IPS DF 6.9 (cell line): Measurements from ENCODE around the gene NMNAT2.

Experiments
- DNase-seq: peaks from one replicate; pipeline ENCODE4 v3.0.0-alpha.2; 2013; ENCODE audit warnings: low read depth, low spot score
- H3K27ac ChIP-seq: one replicate; pipeline ENCODE4 v1.5.1; 2013; ENCODE audit warnings: low read length, control low read depth
- H3K27me3 ChIP-seq: 2 replicates; pipeline ENCODE4 v1.6.1; 2013; ENCODE audit warnings: mild to moderate bottlenecking, low read length; ENCODE audit not compliant: control insufficient read depth, insufficient read depth
- H3K36me3 ChIP-seq: 2 replicates; pipeline ENCODE4 v1.6.1; 2013; ENCODE audit warnings: low read length; ENCODE audit not compliant: control insufficient read depth, insufficient read depth
- H3K4me1 ChIP-seq: 2 replicates; pipeline ENCODE4 v1.6.1; 2013; ENCODE audit warnings: low read length; ENCODE audit not compliant: control insufficient read depth, insufficient read depth
- H3K4me3 ChIP-seq: 2 replicates; pipeline ENCODE4 v1.5.1; 2013; ENCODE audit warnings: mild to moderate bottlenecking, low read length
- H3K9me3 ChIP-seq: 2 replicates; pipeline ENCODE4 v1.6.1; 2013; ENCODE audit warnings: low read length, inconsistent platforms; ENCODE audit not compliant: control insufficient read depth, insufficient read depth
- WGBS: extraction: QIAGEN DNeasy Blood & Tissue Kit; methylation state at CpG from one replicate; pipeline ENCODE4 v1.1.7; 2013; ENCODE audit warnings: mixed read lengths, missing lambda C conversion rate; ENCODE audit not compliant: insufficient read length, insufficient coverage; 5-methylcytosine and 5-hydroxymethylcytosine counted together

NMNAT2 gene

DNA sequence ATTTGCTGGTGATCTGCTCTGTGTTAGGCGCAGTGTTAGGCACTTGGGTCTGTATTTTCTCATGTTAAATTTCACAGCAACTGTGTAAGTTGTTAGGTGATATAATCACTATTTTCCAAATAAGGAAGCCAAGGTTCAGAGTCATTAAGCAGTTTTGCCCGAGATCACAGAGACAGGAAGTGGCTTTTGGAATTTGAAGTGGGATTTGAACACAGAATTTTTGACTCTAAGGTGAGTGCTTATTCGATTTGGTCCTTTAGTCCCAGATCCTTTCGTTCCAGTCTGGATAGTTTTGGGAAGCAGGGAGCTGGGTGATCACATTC is 114.9 kb downstream of the NMNAT2 start:
- Histone ChIP-seq H3K27me3 (no peaks in the 10 kb centered on the region), H3K36me3 (no peaks in the 10 kb centered on the region), H3K4me3 (no peak overlapping the region), H3K9me3 (no peaks in the 10 kb centered on the region), H3K27ac (no peak overlapping the region), H3K4me1 (peaks cover 3% of the 10 kb centered on the region; the same call in 1 of the 2 replicates)
- WGBS, result no CpG with 5 or more reads among the region's 4 CpGs
- no peak for DNase-seq

DNA sequence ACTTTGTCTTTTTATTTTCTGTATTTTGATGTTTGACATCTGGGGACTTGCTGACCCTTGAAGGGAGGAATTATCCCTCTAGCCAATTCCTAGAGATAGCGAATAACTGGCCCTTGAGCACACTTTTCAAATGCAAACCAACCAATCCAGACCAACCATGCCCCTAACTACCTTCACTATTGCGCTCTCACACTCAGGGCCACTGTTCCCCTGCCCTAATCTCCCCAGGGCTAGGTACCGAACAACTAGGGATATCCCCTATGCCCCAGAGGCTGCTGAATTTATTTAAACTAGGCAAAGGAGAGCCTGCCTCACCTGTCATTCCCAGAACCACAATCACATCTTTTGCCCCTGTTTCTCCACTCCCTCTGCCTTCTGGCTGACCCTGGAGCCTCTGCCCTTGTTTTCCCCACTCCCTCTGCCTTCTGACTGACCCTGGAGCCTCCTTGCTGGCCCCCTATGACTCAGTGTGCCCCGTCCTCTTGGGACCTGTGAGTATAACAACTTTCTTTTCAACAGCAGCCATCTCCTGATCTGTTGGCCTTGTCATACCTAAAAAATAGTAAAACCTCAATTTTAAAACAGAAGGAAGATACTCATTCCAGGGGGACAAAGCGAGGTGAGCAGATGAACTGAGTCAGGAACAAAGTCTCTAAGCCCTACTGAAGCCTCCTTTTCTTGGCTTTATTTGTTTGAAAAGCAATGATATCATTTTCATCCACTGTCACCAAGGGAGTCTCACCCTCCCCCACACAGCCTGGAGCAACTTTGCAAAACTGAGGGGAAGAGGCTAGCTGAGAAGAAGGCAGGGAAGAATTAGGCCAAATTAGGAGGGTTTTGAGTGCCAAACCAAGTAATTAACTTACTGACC is 115.5 kb downstream of the NMNAT2 start:
- no peaks in the 10 kb centered on the region for H3K36me3 ChIP-seq
- no peak overlapping the region for H3K27ac ChIP-seq
- H3K27me3 ChIP-seq, result no peaks in the 10 kb centered on the region
- no CpG with 5 or more reads among the region's 5 CpGs for WGBS
- H3K4me3 ChIP-seq, result no peak overlapping the region
- H3K9me3 ChIP-seq, result no peaks in the 10 kb centered on the region
- DNase-seq, result no peak
- H3K4me1 ChIP-seq, result peaks cover 3% of the 10 kb centered on the region; the same call in 1 of the 2 replicates

DNA sequence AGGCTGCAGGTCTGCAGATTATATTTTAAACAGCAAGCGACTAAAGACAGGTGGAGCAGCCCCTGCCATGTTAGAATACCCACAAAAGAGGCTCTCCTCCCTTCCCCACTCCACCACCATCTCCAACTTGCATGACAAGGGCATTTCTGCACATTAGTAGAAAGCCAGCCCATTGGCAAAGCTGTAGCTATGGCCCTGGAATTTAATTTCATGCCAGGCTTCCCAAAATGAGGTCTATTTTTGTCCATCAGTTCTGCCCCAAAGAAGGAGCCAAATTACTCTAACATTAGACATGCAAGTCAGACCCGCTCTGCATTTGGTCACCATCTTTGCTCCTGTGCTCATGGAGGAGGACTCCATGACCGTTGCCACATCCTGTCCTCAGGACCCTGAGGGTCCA is 116.9 kb downstream of the NMNAT2 start:
- Histone ChIP-seq H3K9me3 (no peaks in the 10 kb centered on the region), H3K27me3 (no peaks in the 10 kb centered on the region), H3K36me3 (no peaks in the 10 kb centered on the region), H3K4me3 (no peak overlapping the region), H3K27ac (no peak overlapping the region), H3K4me1 (peaks cover 3% of the 10 kb centered on the region; the same call in 1 of the 2 replicates)
- no CpG with 5 or more reads among the region's 3 CpGs for WGBS
- no peak for DNase-seq

DNA sequence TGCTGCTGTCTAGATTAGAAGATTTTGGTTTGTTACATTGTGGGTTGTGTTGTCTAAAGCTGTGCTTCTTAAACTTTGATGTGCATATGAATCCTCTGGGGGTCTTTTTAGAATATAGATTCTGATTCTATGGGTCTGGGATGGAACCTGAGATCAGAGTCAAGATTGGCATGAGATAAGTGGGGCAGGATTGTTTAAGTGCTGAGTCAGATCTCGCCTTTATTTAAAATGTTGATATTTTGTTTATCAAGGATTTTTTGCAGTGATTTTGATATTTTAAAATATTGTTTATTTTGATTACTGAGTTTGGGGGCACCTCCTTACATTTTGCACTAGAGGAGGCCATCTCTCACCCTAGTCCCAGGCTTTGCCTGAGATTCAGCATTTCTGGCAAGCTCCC is 117.4 kb downstream of the NMNAT2 start:
- no CpG with 5 or more reads among the region's 1 CpG for WGBS
- H3K27ac ChIP-seq, result no peak overlapping the region
- no peak for DNase-seq

DNA sequence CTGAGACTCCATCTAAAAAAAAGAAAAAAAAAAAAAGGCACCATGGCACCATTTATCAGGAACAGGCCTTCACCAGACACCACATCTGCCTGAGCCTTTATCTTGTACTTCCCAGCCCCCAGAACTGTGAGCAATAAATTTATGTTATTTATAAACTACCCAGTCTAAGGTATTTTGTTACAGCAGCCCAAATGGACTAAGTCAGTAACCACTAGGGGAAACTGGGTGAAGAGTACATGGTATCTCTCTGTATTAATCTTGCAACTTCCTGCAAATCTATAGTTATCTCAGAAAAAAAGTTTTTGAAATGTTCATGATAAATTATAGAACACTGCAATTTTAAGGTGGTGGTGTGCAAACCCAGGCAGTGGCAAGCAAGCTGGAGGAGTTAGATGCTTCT is 117.8 kb downstream of the NMNAT2 start:
- Histone ChIP-seq H3K36me3 (no peaks in the 10 kb centered on the region), H3K27ac (no peak overlapping the region), H3K4me3 (no peak overlapping the region), H3K4me1 (peaks cover 3% of the 10 kb centered on the region; the same call in 1 of the 2 replicates), H3K9me3 (no peaks in the 10 kb centered on the region), H3K27me3 (no peaks in the 10 kb centered on the region)
- DNase-seq, result no peak

More for the DNA sequence above, 117.4 kb downstream of the NMNAT2 start:
- Histone ChIP-seq H3K9me3 (no peaks in the 10 kb centered on the region), H3K4me1 (peaks cover 3% of the 10 kb centered on the region; the same call in 1 of the 2 replicates), H3K27me3 (no peaks in the 10 kb centered on the region), H3K36me3 (no peaks in the 10 kb centered on the region), H3K4me3 (no peak overlapping the region)

DNA sequence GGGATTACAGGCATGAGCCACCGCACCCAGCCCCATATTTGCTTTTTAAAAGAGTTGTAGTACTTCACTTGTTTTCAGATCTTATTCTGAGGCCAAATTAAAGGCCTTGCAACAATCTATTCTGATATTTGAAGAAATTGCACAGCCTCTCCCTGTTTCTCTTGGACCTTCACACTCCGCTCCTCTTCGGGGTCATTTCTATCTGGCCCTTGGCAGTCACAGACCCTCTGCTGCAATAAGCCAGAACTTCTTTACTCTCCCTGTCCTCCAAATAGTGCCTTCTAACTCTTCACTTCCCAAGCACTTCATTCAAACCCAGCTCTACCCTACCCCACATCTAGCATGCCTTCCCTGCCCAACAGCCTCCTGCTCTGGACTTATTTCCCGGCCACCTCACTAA is 121.4 kb downstream of the NMNAT2 start:
- Histone ChIP-seq H3K9me3 (no peaks in the 10 kb centered on the region), H3K4me3 (no peak overlapping the region), H3K4me1 (peaks cover 5% of the 10 kb centered on the region), H3K36me3 (no peaks in the 10 kb centered on the region), H3K27ac (no peak overlapping the region), H3K27me3 (no peaks in the 10 kb centered on the region)
- WGBS, result no CpG with 5 or more reads among the region's 4 CpGs
- DNase-seq, result no peak

DNA sequence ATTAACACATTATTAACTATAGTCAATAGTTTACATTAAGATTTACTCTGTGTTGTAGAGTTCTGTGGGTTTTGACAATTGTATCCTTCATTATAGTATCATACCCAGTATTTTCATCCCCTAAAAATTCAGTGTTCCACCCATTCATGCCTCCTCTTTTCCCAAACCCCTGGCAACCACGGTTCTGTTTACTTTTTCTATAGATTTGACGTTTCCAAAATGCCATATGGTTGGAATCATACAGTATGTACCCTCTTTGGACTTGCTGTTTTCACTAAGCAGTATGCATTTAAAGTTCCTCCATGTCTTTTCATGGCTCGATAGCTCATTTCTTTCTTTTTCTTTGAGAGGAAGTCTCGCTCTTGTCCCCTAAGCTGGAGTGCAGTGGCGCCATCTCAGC is 122.7 kb downstream of the NMNAT2 start:
- DNase-seq, result no peak

DNA sequence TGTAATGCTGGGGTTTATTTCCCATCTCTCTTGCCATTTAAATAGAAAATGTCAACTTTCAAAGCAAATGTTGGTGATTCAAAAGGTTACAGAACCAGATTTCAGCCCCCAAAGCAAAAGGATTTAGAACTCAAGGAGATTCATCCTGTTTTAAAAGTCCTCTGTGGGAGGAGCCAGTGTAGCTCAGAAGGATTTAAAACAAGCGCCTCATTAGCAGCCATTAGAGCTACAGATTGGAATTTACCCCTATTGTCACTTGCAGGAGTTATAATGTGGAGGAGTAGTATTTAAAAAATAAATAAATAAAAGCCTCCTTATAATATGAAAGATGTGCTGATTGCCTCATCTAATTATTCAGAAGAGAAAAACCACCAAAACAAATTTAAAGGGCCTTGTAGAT is 124.3 kb downstream of the NMNAT2 start:
- WGBS, result no CpG with 5 or more reads among the region's 1 CpG
- peaks cover 7% of the 10 kb centered on the region for H3K4me1 ChIP-seq

More for the DNA sequence above, 122.7 kb downstream of the NMNAT2 start:
- H3K4me1 ChIP-seq, result peaks cover 7% of the 10 kb centered on the region
- H3K27me3 ChIP-seq, result no peaks in the 10 kb centered on the region
- H3K27ac ChIP-seq, result no peak overlapping the region
- no CpG with 5 or more reads among the region's 5 CpGs for WGBS
- H3K4me3 ChIP-seq, result no peak overlapping the region
- no peaks in the 10 kb centered on the region for H3K9me3 ChIP-seq
- H3K36me3 ChIP-seq, result no peaks in the 10 kb centered on the region

DNA sequence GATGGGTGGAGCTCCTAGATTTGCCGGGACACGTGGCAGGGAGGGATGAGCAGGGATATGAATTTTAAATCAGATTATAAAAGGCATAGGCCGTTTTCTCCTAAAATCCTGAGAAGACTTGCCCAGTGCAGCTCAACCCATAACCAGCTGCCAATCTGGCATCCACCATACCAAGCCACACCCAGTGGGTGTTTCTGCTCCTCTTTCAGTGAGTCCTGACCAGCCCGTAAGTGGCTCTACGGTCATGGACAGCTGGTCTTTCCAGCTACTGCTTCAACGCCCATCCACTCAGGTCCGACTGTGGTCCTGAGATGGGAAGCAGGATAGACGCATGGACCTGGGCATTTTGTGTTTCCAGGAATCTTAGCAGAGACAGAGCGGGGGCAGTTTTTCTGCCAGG is 124.9 kb downstream of the NMNAT2 start:
- DNase-seq, result no peak
- no CpG with 5 or more reads among the region's 9 CpGs for WGBS
- H3K4me1 ChIP-seq, result peaks cover 7% of the 10 kb centered on the region
- H3K4me3 ChIP-seq, result no peak overlapping the region
- no peaks in the 10 kb centered on the region for H3K9me3 ChIP-seq
- no peaks in the 10 kb centered on the region for H3K36me3 ChIP-seq
- H3K27ac ChIP-seq, result no peak overlapping the region
- no peaks in the 10 kb centered on the region for H3K27me3 ChIP-seq

More for the DNA sequence above, 124.3 kb downstream of the NMNAT2 start:
- H3K9me3 ChIP-seq, result no peaks in the 10 kb centered on the region
- no peak overlapping the region for H3K27ac ChIP-seq
- no peaks in the 10 kb centered on the region for H3K27me3 ChIP-seq
- H3K36me3 ChIP-seq, result no peaks in the 10 kb centered on the region
- H3K4me3 ChIP-seq, result no peak overlapping the region
- DNase-seq, result no peak

DNA sequence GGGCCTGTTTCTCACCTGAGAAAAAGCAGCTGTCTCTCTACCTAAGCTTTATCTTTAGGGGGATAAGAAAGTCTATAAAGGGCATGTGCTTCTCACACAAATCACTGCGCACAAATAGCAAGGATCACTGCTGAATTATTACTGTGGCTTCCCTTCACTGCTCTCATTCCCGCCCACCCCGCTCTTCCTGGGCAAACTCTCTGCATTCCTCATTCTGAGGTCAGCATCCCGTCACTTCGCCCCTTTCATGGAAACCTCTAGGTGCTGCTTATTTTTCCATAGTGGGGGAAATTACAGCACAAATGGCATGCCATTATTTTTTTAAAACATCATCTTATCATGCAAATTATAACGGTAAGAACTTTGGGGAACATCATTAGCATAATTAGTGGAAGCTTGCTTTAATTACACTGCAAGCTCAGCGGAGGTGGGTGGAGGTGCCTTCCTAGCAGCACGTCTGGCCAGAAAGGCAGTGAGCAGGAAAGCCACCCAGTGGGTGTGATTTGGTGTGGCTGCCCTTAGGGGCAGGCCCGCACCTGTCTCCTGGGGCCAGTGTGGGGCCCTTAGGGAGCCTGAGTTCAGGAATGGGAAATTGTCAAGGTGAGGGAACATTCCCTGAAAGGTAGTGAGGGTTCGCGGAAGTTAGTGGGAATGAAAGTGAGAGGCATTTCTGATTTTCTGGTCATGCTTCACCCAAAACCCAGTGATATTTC is 126.2 kb downstream of the NMNAT2 start:
- H3K4me3 ChIP-seq, result no peak overlapping the region
- H3K27ac ChIP-seq, result no peak overlapping the region
- DNase-seq, result no peak
- H3K4me1 ChIP-seq, result peaks cover 7% of the 10 kb centered on the region
- H3K27me3 ChIP-seq, result no peaks in the 10 kb centered on the region
- no CpG with 5 or more reads among the region's 11 CpGs for WGBS
- no peaks in the 10 kb centered on the region for H3K9me3 ChIP-seq
- H3K36me3 ChIP-seq, result no peaks in the 10 kb centered on the region
